Activated CD4-positive, alpha-beta T cell treated with anti-CD3 and anti-CD28 coated beads, Interleukin-2, Interleukin-4, amounts not matched to agents 100 ng/mL and 50 ng/mL, durations not matched to agents 16 hours and 8 hours (primary cell): Measurements from ENCODE around the gene GPR34.
"Not testable (repeated sequence)": the region's sequence is repeated elsewhere in the genome, so short reads cannot be mapped to it uniquely, and the experiment has no call there.

Experiments used
- DNase-seq: peaks from one replicate; pipeline ENCODE4 v3.0.0-alpha.2; 2020; ENCODE audit warnings: low spot score

The GPR34 gene

DNA sequence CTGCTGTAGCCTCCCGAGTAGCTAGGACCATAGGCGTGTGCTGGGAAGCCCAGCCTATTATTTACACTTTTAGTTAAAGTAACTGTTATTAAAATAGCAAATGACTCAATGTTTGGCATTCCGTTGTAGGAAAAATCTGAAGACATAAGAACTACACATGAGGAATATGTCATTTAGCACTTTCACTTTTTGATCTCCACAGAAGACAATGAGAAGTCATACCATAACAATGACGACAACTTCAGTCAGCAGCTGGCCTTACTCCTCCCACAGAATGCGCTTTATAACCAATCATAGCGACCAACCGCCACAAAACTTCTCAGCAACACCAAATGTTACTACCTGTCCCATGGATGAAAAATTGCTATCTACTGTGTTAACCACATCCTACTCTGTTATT lies 6.7 kb downstream of the GPR34 start:
- DNase-seq, result peak; percentile 40

DNA sequence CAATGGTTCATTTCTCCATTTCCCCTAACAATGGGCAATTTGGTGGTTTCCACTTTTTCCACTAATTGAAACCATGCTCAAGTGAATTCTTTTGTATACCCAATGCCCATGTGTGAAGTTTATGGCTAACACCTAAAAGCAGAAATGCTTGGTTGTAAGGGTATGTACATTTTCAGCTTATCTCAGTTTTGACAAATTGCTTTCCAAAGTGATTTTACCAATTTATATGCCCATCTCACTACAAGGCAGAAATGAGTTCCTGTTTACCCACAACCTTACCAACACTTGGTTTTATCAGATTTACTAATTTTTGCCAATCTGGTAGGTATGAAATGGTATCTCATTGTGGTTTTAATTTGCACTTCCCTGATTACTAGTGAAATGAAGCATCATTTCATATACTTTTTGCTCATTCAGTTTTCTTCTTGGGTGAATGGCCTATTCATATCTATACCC lies 14.8 kb downstream of the GPR34 start:
- peak; percentile 59 for DNase-seq

DNA sequence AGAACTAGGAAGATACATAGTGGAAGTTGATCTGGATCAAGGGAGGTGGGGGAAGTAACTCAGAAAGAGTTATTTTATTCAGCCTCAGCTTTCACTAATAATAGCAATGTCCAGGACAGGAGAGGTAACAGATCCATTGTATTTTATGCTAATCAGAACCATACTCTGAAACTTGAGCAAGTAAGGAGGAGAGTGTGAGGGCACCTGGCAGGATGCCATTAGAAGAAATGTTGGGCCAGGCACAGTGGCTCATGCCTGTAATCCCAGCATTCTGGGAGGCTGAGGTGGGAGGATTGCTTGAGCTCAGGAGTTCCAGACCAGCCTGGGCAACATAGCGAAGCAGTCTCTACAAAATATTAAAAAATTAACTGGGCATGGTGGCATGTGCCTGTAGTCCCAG lies 16.3 kb downstream of the GPR34 start:
- no peak for DNase-seq

DNA sequence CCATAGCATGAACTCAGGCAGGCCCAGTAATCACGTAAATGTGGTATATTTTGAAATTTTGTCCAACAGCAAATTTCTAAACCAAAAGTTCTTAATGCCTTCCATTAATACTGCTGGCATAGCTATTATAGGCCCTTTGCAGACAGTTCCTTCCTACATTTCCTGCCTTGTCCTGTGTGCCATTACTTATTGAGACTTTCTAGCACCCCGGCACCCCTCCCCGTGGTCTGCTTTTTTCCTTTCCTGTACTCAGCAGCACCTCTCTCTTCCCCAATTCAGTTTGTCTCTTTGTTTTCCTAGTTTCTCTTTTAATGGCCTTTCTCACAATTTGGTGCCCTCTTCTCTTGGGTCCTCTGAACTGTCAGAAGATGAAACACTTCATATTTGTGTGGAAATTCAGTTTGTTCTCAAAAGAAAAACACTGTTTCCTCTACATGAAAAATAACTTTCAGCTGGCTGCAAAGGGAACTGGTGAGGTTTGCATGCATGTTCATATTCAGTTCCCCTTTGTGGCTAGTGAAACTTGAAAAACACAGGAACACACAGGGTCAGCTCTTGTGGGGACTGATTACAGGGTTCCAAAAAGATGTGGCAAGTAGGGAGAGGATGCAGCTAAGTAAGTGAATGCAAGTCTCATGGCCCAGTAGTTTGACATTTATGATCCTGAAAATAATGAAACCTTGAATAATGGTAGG lies 17.1 kb downstream of the GPR34 start:
- DNase-seq, result no peak

DNA sequence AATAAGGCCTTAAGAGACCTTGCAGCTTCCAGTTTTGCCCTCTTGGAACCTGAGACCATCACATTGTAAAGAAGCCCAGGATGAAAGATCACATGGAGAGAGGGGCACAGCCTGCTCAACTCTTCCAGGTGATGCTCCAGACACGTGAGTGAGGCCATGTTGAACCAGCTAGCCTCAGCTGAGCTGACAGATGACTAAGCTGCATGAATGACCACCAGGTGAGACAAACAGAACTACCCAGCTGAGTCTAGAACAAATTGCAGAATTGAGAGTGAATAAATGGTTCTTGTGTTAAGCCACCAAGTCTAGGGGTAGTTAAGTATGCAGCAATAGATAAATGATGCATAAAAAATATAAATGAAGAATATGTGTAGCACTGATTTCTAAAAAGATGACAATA lies 18.4 kb downstream of the GPR34 start:
- DNase-seq, result no peak

DNA sequence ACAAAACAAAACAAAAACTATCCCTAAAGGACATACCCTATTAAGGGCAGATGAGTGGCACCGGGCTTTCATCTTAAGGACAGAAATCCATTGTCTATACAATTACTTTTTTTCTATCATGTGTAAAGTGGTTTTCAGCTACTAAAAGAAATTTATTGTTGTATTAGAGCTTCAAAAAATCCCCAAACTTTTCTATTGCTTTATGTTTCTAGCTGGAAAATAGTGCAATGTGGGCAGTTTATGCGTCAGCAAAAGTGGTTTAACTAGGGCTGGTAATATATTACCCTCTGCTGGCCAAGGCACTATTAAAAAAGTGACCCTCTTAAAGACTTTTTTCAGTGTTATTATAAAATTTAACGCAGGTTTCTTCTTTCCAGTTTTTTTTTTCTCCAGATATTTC lies 19.7 kb downstream of the GPR34 start:
- DNase-seq, result no peak

DNA sequence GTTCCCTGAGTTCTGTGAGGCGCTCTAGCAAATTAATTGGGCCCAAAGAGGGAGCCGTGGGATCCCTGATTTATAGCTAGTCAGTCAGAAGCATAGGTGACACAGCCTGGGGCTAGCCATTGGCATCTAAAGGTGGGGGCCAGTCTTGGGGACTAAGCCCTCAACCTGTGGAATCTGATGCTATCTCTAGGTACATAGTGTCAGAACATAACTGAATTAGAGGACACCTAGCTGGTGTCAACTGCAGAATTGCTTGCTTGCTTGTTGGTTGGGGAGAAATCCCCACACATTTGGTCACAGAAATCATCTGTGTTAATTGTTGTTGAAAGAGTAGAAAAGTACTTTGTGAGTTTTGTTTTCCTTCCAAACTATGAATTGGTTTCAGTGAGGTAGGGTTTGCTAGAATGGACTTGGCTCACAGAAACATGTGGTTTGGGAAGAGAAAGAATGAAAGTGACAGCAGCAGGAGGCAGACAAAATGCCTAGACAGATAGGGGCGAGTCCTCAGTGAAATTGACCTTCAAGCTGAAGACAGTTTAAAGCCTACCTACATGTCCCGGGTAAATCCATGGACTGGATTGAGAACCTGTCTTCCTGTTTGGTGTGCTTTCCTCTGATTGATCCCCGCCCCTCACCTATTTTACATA lies 22.4 kb downstream of the GPR34 start:
- no peak for DNase-seq

DNA sequence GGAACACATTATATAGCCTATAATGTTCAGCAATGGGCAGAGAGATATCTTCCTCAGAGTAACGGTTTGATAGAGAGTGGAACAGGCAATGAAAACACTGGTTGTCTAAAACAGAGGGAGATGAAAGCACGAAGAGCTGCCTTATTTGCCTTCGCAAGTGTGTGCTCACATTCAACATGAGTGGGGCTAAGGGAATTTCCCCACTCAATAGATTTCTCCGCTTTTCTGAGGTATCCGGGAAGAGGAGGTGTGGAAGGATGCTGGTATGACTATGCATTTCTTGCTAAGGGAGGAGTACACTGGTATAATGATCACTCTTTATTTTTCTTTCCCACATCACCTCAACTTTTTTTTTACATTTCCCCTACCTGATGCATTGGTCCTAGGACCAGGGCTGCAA lies 27.4 kb downstream of the GPR34 start:
- DNase-seq, result peak; percentile 45

DNA sequence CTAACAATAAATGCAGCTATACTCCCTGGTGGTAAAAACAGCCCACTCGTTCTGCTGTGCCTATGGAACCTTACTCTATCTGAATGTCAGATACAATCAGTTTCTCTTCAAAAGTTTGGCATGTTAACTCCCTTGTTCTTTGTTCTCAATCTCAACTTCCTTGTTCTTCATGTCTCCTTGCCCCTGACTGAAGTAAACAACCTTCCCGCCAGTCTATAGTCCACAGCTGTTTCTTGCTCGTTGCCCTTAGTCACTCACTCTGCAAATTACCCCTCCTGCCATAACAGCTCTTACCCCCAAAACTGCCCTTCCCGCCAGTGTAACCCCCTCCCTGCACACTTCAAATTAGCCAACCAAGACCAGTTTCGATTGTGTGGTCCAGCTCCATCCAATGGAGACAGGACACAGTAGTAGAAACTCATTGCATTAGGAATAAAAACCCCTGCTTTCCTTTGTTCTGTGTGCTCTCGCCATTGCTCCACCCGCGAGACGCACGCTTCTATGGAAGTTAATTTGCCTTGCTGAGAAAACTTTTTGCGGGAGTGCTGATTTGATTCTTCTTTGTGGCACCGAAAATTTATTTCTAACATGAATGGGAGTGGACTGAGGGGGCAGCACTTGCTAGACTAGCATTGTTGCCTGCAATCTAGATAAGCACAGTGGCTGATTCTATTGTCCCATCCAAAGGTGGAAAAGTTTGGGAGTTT lies 28.1 kb downstream of the GPR34 start:
- no peak for DNase-seq

DNA sequence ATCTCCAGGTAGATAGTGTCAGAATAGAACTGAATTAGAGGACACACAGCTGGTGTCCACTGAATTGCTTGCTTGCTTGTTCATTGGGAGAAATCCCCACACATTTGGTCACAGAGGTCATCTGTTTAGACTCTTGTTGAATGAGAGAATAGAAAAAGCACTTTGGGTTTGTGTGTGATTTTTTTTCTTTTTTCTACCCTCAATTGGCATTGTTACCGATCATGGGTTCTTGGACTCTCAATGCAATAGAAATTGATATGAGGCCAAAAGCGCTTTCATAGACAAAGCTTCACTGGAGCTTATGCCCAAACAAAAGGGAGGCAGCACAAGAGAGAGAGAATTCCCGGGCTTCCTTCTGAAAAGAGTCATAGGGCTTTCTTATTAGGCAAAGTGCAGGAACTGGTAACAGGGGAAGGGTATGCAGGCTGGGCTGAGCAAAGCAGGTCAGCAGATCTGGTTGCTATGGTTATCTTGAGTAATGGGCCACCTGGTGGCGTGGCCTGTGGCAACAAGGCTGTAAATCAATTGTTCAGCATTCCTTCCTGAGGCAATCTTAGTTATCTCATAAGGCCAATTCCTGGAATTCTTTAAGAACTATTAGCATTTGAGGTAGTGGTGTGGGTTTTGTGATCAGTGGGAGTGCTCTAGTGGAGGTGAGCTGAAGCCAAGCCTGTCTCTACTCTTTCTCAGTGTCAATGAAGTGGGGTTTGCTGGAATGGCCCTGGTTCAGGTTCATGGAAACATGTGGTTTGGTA lies 29.9 kb downstream of the GPR34 start:
- no peak for DNase-seq

DNA sequence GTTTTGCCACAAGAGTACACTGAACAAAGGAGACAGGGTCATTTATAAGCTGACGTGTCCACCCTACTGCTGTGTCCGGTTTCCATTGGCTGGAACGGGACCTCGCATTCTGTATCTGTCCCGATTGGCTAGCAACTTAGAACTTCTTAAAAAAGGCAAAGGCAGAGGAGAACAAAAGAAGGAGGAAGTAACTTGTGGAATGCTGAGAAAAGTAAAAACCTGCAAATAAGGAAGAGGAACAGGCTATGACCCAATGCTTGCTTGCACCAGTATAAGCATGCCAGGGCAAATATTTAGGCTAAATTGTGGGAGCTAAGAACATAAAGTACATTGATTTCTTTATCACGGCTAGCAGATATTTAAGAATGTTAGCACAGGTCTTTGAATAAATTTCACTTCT lies 30.8 kb downstream of the GPR34 start:
- not testable (repeated sequence) for DNase-seq

DNA sequence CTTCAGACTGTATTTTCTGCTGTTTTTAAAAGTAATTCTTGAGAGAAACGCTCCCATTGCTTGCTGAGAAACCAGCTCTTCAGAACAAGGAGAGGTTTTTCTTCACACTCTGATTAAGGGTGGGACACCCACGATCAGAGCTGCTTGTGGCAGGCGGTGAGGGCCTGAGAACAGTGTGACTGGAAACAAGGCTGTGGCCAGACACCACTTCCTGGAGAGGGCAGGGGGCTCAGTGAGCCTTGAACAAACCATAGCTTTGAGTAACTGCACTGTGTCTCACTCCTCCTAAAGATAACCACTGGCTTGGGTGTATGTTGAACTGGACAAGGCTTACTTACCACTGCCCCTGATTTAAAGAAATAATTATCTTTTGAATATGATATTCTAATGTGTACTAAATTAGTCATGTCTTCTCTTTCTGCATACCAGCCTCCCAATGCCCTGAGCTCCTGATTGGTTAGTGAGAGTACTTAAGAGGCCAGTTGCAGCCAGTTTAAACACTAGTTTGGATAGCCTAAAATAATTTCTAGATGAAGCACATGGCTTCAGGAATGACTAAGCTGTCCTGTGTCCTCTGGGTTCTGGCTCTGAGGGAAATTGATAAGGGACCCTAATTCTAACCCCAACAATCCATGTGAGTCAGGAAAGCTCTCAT lies 31.5 kb downstream of the GPR34 start:
- DNase-seq, result peak; percentile 58

DNA sequence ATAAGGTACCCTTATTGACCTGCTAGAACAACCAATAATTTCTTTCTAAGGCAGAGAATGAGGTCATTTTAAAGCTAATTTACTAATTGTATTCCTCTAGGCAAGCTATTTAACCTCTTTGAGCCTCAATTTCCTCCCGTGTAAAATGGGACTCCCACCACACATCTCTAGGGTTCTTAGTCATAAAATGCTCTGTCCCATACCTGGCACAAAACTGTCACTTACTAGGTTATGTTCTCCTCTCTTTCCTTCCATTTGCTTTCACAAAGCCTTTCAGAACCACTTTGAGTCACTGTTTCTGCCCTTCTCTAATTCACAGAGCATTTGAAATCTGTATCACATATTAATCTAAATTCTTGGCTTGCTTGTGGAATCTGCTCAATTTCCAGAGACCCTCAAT lies 32.8 kb downstream of the GPR34 start:
- DNase-seq, result peak; percentile 42

DNA sequence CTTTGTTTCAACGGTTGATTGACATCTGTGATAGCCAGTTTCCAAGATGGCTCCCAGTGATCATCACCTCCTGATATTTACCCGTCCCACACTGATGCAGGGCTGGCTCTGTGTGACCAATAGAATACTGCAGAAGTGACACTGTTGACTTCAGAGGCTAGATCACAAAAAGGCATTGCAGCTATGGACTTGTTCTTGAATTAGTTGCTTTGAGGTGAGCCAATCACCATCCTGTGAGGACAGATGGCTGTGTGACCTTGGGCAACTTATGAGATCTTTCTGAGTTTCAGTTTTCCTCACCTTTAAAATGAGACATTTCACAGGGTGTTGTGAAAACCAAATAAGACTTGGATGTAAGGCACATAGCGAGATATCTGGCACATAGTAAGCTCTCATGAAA lies 33.4 kb downstream of the GPR34 start:
- DNase-seq, result peak; percentile 36

DNA sequence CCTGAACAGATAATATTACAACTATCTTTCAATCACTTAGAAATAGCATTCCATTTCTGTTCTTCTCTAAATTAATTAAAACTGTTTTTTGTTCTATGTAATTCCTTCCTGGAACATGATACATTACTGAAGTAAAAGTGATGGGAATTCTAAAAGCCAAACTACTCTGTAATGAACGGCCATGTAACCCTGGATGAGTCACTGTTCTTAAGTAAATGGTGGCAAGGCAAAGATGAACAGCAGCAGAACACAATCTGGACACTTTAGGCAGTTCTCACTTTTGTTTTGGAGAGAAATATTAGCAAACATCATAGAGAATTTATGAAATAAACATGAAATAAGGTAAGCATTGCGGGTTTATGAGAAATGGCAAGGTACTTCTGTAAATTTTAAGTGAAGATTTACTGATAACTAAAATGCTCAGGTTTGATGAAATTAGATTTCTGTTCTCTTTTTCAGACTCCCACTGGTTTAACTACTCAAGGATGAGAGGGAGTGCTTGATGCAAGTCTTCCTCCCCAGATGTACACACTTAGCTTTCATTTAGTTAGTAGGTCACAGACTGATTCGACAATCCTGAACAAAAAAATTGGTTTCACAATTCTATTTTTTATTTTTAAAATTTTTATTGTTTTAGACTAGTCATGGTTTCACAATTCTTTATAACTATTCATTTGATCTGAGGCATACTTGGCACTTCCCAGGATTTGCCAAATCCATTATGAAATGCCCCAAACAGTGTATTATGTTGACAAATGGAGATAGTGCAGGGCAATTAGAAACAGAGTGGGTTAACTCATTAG lies 34.2 kb downstream of the GPR34 start:
- DNase-seq, result no peak

DNA sequence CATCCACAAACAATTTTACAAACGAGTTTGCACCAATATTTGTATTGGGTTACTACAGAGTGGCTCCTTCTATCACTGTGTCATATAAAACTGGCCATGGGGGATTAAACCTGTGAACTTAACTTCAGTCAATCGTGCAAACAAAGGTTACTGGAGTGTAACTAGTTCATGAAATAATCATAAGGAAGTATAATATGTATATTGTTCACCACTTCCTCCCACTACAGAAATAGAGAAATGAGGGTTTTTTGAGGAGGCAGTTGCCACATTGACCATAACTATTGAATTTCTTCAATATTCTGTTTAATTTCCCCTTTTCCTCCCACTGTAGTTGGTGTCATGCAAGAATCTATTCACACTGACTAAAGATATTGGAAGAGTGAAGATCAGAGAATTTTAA lies 35.1 kb downstream of the GPR34 start, which contains the start of gene GPR82:
TSS of gene GPR82 (plus strand) at position 356 of the 400 bp plus-strand sequence. CDS start 2,846 bp downstream, outside the sequence.
- DNase-seq, result no peak

DNA sequence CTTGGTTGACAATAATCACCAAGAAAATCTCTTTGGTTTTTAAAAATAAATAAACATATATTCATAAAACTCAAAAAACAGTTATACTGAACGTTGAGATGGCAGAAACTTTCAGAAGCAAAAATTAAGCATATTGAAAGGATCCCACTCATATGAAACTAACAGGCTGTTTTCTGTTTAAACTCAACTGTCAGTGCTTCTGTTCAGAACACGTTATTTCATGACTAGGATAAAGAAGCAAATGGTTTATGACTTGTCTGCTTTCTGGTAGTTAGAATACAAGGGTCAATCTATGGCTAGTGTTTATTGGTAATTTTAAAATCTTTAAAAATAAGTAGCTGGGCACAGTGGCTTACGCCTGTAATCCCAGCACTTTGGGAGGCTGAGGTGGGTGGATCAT lies 39.4 kb downstream of the GPR34 start:
- no peak for DNase-seq

DNA sequence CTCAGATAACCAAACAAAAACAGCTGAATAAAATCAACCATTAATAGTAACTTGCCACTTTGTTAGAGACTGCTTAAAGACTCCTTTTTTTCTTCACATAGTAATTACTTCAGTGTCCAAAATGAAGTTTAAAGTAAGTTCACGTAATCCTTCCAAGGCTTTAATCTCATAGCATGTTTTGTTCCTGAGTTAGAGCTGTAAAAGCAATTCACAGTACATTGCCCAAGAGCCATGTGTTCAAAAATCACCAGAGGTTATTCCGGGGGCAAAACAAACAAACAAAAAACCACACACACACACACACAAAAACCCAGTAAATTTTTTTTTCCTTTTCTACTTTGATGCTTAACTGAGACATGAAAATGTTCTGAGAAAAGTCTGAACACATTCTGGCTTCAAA lies 41.3 kb downstream of the GPR34 start:
- no peak for DNase-seq

DNA sequence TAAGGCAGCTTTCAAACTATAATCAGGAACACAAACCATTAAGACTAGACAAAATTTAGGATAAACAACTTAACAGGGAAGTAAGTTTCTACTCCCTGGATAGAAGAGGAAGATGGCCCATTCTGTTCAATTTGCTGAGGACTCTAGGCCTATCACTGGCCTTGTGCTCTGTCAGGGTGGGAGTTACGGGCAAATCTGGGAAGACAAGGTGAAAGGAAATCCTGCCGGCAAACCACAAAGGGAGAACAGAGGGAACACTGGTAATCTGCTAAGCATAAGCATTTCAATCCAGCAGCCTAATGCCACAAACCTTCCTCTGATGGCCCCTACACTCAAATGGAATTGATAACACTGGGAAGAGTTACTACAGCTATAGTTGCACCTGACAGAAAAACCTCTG lies 43.5 kb downstream of the GPR34 start:
- DNase-seq, result no peak

DNA sequence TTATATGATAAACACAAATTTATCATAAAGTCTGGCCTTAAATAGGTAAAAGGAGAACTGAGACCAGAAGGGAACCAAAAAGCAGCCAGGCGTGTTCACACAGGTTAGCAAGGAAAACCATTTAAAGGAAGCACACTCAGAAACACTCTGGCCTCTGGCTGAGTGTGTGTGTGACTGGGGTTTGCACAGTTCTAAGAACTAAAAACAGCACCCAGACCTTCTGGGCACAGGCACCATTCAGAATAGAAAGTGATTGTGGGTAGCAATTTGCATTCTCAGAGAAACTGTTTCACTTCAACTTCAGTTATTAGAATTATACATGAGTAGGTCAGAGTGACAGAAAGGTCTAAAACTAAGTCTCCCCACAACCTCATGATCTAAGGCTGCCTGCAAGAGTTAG lies 45.2 kb downstream of the GPR34 start:
- peak; percentile 63 for DNase-seq

DNA sequence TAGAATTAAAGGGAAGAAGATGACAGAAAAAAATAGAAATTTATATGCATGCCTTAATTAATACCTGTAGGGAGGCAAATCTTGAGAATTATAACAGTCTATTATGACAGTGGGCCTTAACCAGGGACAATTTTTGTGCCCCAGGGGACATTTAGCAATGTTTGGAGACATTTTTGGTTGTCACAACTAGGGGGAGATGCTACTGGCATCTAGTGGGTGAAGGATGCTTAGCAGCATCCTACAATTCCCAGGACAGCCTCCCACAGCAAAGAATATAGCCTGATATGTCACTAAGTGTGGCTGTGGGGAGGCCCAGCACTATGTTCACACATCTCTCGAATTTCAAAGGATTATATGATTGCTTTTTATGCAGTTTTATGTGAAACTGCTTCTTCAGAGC lies 45.8 kb downstream of the GPR34 start:
- DNase-seq, result peak; percentile 26
